IPS-15b (cell line): ENCODE results near the gene YY1.

Source experiments
- H3K27me3 ChIP-seq: one replicate; pipeline ENCODE4 v1.6.1; 2013; ENCODE audit warnings: low read length; ENCODE audit not compliant: control insufficient read depth, insufficient read depth
- H3K36me3 ChIP-seq: one replicate; pipeline ENCODE4 v1.6.1; 2013; ENCODE audit warnings: low read length; ENCODE audit not compliant: control insufficient read depth, insufficient read depth
- H3K4me1 ChIP-seq: one replicate; pipeline ENCODE4 v1.6.1; 2013; ENCODE audit warnings: mild to moderate bottlenecking, low read length; ENCODE audit not compliant: control insufficient read depth, insufficient read depth
- H3K4me3 ChIP-seq: one replicate; pipeline ENCODE4 v1.5.1; 2013; ENCODE audit warnings: low read depth, low read length
- H3K9ac ChIP-seq: one replicate; pipeline ENCODE4 v1.6.1; 2013; ENCODE audit warnings: low read depth, mild to moderate bottlenecking, low read length
- H3K9me3 ChIP-seq: one replicate; pipeline ENCODE4 v1.6.1; 2013; ENCODE audit warnings: mild to moderate bottlenecking, low read length; ENCODE audit not compliant: control insufficient read depth, insufficient read depth

Gene YY1

GRCh38 chr14:100330007-100330344 lies 91.0 kb downstream of the YY1 start:
- Histone ChIP-seq H3K9ac (no peak overlapping the region), H3K4me3 (no peak overlapping the region)

GRCh38 chr14:100330388-100330931 lies 91.5 kb downstream of the YY1 start:
- Histone ChIP-seq H3K4me1 (no peaks in the 10 kb centered on the region), H3K9ac (no peak overlapping the region), H3K27me3 (no peaks in the 10 kb centered on the region), H3K9me3 (no peaks in the 10 kb centered on the region), H3K4me3 (no peak overlapping the region), H3K36me3 (peaks cover 4% of the 10 kb centered on the region)

More at GRCh38 chr14:100330007-100330344, 91.0 kb downstream of the YY1 start:
- H3K4me1 ChIP-seq: no peaks in the 10 kb centered on the region
- H3K9me3 ChIP-seq: no peaks in the 10 kb centered on the region
- H3K36me3 ChIP-seq: peaks cover 4% of the 10 kb centered on the region
- no peaks in the 10 kb centered on the region for H3K27me3 ChIP-seq

- H3K27me3 ChIP-seq: no peaks in the 10 kb centered on the region
- H3K36me3 ChIP-seq: peaks cover 12% of the 10 kb centered on the region
- H3K4me3 ChIP-seq: no peak overlapping the region
- H3K9me3 ChIP-seq: no peaks in the 10 kb centered on the region
- no peak overlapping the region for H3K9ac ChIP-seq
- no peaks in the 10 kb centered on the region for H3K4me1 ChIP-seq
Observed at GRCh38 chr14:100332071-100332639, 93.2 kb downstream of the YY1 start.
